H9 (cell line): ENCODE results near the gene CEP97. TPM values are rescaled to one million over a fixed set of nuclear protein-coding genes. Genes with fewer than 3 reads are reported as not detected.

Source experiments
- DNase-seq: peaks from one replicate; pipeline ENCODE4 v3.0.0-alpha.2; 2017
- H2AFZ ChIP-seq: one replicate; pipeline ENCODE4 v1.6.1; 2013; ENCODE audit warnings: mild to moderate bottlenecking, low read length, control low read depth, moderate library complexity
- H2AK5ac ChIP-seq: 2 replicates; pipeline ENCODE4 v1.6.1; 2013; ENCODE audit warnings: low read length, control low read depth, mixed read lengths; ENCODE audit not compliant: insufficient read length
- H2BK120ac ChIP-seq: one replicate; pipeline ENCODE4 v1.6.1; 2013; ENCODE audit warnings: low read depth, mild to moderate bottlenecking, low read length, control low read depth, inconsistent platforms; ENCODE audit not compliant: poor library complexity, severe bottlenecking
- H2BK12ac ChIP-seq: 2 replicates; pipeline ENCODE4 v1.6.1; 2013; ENCODE audit warnings: low read length, control low read depth, mixed read lengths, low read depth; ENCODE audit not compliant: insufficient read length
- H2BK15ac ChIP-seq: 2 replicates; pipeline ENCODE4 v1.6.1; 2013; ENCODE audit warnings: low read depth, low read length, control low read depth
- H2BK20ac ChIP-seq: one replicate; pipeline ENCODE4 v1.6.1; 2013; ENCODE audit warnings: low read depth, mild to moderate bottlenecking, low read length, control low read depth, inconsistent platforms; ENCODE audit not compliant: poor library complexity, severe bottlenecking
- H2BK5ac ChIP-seq: 2 replicates; pipeline ENCODE4 v1.6.1; 2013; ENCODE audit warnings: low read length, control low read depth, mixed read lengths; ENCODE audit not compliant: insufficient read length
- H3K14ac ChIP-seq: 2 replicates; pipeline ENCODE4 v1.6.1; 2013; ENCODE audit warnings: low read length, control low read depth; ENCODE audit not compliant: insufficient read depth
- H3K18ac ChIP-seq: 2 replicates; pipeline ENCODE4 v1.6.1; 2013; ENCODE audit warnings: low read depth, mild to moderate bottlenecking, mixed read lengths, low read length, control low read depth; ENCODE audit not compliant: insufficient read length
- H3K23ac ChIP-seq: 2 replicates; pipeline ENCODE4 v1.6.1; 2013; ENCODE audit warnings: low read length, control low read depth, mixed read lengths, low read depth; ENCODE audit not compliant: insufficient read length
- H3K23me2 ChIP-seq: 2 replicates; pipeline ENCODE4 v1.6.1; 2013; ENCODE audit warnings: low read depth, mild to moderate bottlenecking, mixed read lengths, low read length, control low read depth; ENCODE audit not compliant: insufficient read length, poor library complexity, severe bottlenecking
- H3K27ac ChIP-seq: 2 replicates; pipeline ENCODE4 v1.5.1; 2013; ENCODE audit warnings: low read length, control low read depth, mixed read lengths, low read depth; ENCODE audit not compliant: insufficient read length
- H3K27me3 ChIP-seq: 2 replicates; pipeline ENCODE4 v1.6.1; 2013; ENCODE audit warnings: low read length, control low read depth, inconsistent platforms; ENCODE audit not compliant: insufficient read depth
- H3K4ac ChIP-seq: 2 replicates; pipeline ENCODE4 v1.6.1; 2013; ENCODE audit warnings: low read depth, mild to moderate bottlenecking, control low read depth, inconsistent platforms, low read length, moderate library complexity
- H3K4me1 ChIP-seq: 2 replicates; pipeline ENCODE4 v1.6.1; 2013; ENCODE audit warnings: low read length, control low read depth, inconsistent platforms; ENCODE audit not compliant: insufficient read depth
- H3K4me2 ChIP-seq: 2 replicates; pipeline ENCODE4 v1.6.1; 2013; ENCODE audit warnings: low read length, control low read depth, mixed read lengths; ENCODE audit not compliant: insufficient read length, insufficient read depth
- H3K56ac ChIP-seq: 2 replicates; pipeline ENCODE4 v1.6.1; 2013; ENCODE audit warnings: low read depth, mild to moderate bottlenecking, mixed read lengths, low read length, control low read depth; ENCODE audit not compliant: insufficient read length
- H3K79me1 ChIP-seq: 2 replicates; pipeline ENCODE4 v1.6.1; 2013; ENCODE audit warnings: low read depth, mild to moderate bottlenecking, moderate library complexity, low read length, control low read depth, inconsistent platforms; ENCODE audit not compliant: insufficient read depth, poor library complexity, severe bottlenecking
- H3K79me2 ChIP-seq: 2 replicates; pipeline ENCODE4 v1.6.1; 2013; ENCODE audit warnings: low read length, control low read depth, inconsistent platforms; ENCODE audit not compliant: insufficient read depth
- H3K9ac ChIP-seq: 2 replicates; pipeline ENCODE4 v1.6.1; 2013; ENCODE audit warnings: low read length, control low read depth, mixed read lengths; ENCODE audit not compliant: insufficient read length; ENCODE audit errors: extremely low read depth
- H3K9me3 ChIP-seq: one replicate; pipeline ENCODE4 v1.6.1; 2013; ENCODE audit warnings: low read depth, low read length, inconsistent platforms; ENCODE audit not compliant: control insufficient read depth
- H3T11ph ChIP-seq: one replicate; pipeline ENCODE4 v1.6.1; 2013; ENCODE audit warnings: mild to moderate bottlenecking, low read length, control low read depth, inconsistent platforms
- H4K20me1 ChIP-seq: one replicate; pipeline ENCODE4 v1.6.1; 2013; ENCODE audit not compliant: control insufficient read depth, insufficient read length, insufficient read depth
- H4K5ac ChIP-seq: 2 replicates; pipeline ENCODE4 v1.6.1; 2013; ENCODE audit warnings: low read depth, mild to moderate bottlenecking, mixed read lengths, low read length, control low read depth; ENCODE audit not compliant: insufficient read length
- H4K8ac ChIP-seq: replicated peaks from 2 replicates; pipeline ENCODE4 v1.6.1; 2013; ENCODE audit warnings: low read length, control low read depth, mixed read lengths, low read depth; ENCODE audit not compliant: insufficient read length
- H4K91ac ChIP-seq: 2 replicates; pipeline ENCODE4 v1.6.1; 2013; ENCODE audit warnings: low read depth, mild to moderate bottlenecking, moderate library complexity, mixed read lengths, low read length, control low read depth; ENCODE audit not compliant: insufficient read length
- H3K27ac Mint-ChIP-seq, 3 experiments: 2 replicates in 2 of 3; 3 replicates in 1 of 3; pipeline ENCODE4 v1.8.0; 2020 to 2021; ENCODE audit warnings: mixed read lengths in 3 of 3, mild to moderate bottlenecking in 1 of 3, moderate library complexity in 1 of 3
- H3K27me3 Mint-ChIP-seq: 2 replicates; pipeline ENCODE4 v1.8.0; 2021; ENCODE audit warnings: low read depth, mild to moderate bottlenecking, moderate library complexity, mixed read lengths
- H3K36me3 Mint-ChIP-seq, 3 experiments: 2 replicates in 2 of 3; 3 replicates in 1 of 3; pipeline ENCODE4 v1.8.0; 2020 to 2021; ENCODE audit warnings: low read depth in 3 of 3, mixed read lengths in 3 of 3; ENCODE audit not compliant: insufficient read depth in 1 of 3
- H3K4me1 Mint-ChIP-seq, 2 experiments: 2 replicates each; pipeline ENCODE4 v1.8.0; 2020; ENCODE audit warnings: mixed read lengths in 2 of 2
- H3K4me3 Mint-ChIP-seq, 2 experiments: 2 replicates in 1 of 2; 3 replicates in 1 of 2; pipeline ENCODE4 v1.8.0; 2020 to 2021; ENCODE audit warnings: mild to moderate bottlenecking in 2 of 2, mixed read lengths in 2 of 2, moderate library complexity in 1 of 2
- H3K9me3 Mint-ChIP-seq, 2 experiments: 2 replicates in 1 of 2; 3 replicates in 1 of 2; pipeline ENCODE4 v1.8.0; 2020; ENCODE audit warnings: mild to moderate bottlenecking in 2 of 2, mixed read lengths in 2 of 2, moderate library complexity in 1 of 2
- WGBS: extraction: QIAGEN DNeasy Blood & Tissue Kit; methylation state at CpG from one replicate; pipeline ENCODE4 v1.1.7; 2013; ENCODE audit warnings: missing lambda C conversion rate, low lambda C conversion rate, mixed read lengths; ENCODE audit not compliant: insufficient read length; ENCODE audit errors: extremely low coverage; 5-methylcytosine and 5-hydroxymethylcytosine counted together
- total RNA-seq: library from RNA; stranded (reverse); gene quantifications from 2 replicates; pipeline ENCODE4 v1.2.1, GENCODE V29; 2021
- TF ChIP-seq, protein P1 (sequence below): fragments of 200-600 bp; sonication (generic); conservative IDR thresholded peaks from 3 replicates; pipeline ENCODE4 v1.8.0; 2021; ENCODE audit warnings: antibody characterized with exemption, mild to moderate bottlenecking

The CEP97 gene
- total RNA-seq, 1 experiment from 2014 or later = 13.9 TPM

DNA sequence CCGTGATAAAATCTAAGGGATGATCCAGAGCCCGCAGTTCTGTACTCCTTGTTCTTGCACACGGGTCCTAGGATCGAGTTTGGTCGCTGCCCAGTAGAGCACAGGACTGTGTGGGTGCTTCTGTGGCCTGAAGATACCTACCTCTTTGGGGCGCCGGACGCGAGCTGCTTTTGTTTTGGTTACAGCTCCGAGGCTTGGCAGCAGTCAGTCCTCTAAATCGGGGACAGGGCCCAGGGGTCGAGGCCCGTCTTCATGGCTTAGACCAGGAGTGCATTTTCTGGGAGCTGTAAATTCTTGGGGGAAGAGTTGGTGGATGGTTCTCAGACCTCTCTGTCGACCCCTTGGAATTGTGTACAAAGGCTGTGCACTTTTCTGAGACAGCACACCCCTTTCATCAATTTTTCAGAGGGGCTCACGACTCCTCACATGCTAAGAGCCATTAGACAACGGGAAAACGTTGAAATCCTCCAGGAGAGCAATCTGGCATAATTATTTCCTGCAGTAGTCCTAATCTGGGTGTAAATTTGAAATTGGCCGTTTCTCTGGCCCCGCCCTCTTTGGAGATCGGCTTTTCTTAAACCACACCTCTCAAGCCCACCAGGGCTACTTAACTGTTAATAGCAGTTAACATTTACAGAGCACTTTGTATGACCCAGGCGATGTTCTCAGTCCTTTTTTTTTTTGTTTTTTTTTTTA, 928 bp downstream of the CEP97 start:
- no peak overlapping the region for H2AK5ac ChIP-seq
- H3K23me2 ChIP-seq = peaks cover 6% of the 10 kb centered on the region
- DNase-seq = peak; percentile 37
- no peak overlapping the region for H3K56ac ChIP-seq
- H3K14ac ChIP-seq = no peak overlapping the region
- no peak overlapping the region for H2BK20ac ChIP-seq
- Mint-ChIP-seq H3K36me3 (peaks cover 2 to 32% (median 24%) of the 10 kb centered on the region in 3 experiments; a peak in 6 of 7 replicates), H3K4me1 (peaks cover 15 to 21% of the 10 kb centered on the region in 2 experiments), H3K9me3 (no peaks in the 10 kb centered on the region), H3K27me3 (no peaks in the 10 kb centered on the region), H3K27ac (peak overlapping the region; percentile 43 to 95 (median 92); a peak in 6 of 7 replicates), H3K4me3 (peak overlapping the region; percentile 97 to 98)
- no peak overlapping the region for H2BK12ac ChIP-seq
- H3T11ph ChIP-seq = no peak overlapping the region
- no peak overlapping the region for H3K4ac ChIP-seq
- no peak overlapping the region for H3K23ac ChIP-seq
- no peaks in the 10 kb centered on the region for H3K79me2 ChIP-seq
- no peak overlapping the region for H4K5ac ChIP-seq
- no peak overlapping the region for H2AFZ ChIP-seq
- no peak overlapping the region for H3K18ac ChIP-seq
- no CpG with 5 or more reads among the region's 21 CpGs for WGBS
- H2BK5ac ChIP-seq = no peak overlapping the region
- peaks cover 3% of the 10 kb centered on the region for H3K79me1 ChIP-seq
- H3K9me3 ChIP-seq = no peaks in the 10 kb centered on the region
- H4K20me1 ChIP-seq = no peaks in the 10 kb centered on the region
- no peak overlapping the region for H4K8ac ChIP-seq
- no peaks in the 10 kb centered on the region for H3K27me3 ChIP-seq
- H3K9ac ChIP-seq = peak overlapping the region; percentile 74
- H2BK15ac ChIP-seq = no peak overlapping the region
- no peak overlapping the region for H4K91ac ChIP-seq
- H3K27ac ChIP-seq = no peak overlapping the region
- H2BK120ac ChIP-seq = no peak overlapping the region
- TF ChIP-seq, protein P1, sequence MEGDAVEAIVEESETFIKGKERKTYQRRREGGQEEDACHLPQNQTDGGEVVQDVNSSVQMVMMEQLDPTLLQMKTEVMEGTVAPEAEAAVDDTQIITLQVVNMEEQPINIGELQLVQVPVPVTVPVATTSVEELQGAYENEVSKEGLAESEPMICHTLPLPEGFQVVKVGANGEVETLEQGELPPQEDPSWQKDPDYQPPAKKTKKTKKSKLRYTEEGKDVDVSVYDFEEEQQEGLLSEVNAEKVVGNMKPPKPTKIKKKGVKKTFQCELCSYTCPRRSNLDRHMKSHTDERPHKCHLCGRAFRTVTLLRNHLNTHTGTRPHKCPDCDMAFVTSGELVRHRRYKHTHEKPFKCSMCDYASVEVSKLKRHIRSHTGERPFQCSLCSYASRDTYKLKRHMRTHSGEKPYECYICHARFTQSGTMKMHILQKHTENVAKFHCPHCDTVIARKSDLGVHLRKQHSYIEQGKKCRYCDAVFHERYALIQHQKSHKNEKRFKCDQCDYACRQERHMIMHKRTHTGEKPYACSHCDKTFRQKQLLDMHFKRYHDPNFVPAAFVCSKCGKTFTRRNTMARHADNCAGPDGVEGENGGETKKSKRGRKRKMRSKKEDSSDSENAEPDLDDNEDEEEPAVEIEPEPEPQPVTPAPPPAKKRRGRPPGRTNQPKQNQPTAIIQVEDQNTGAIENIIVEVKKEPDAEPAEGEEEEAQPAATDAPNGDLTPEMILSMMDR = no peak
- peak overlapping the region; percentile 75 for H3K4me2 ChIP-seq
- no peaks in the 10 kb centered on the region for H3K4me1 ChIP-seq
